Stimulated activated naive CD8-positive, alpha-beta T cell treated with anti-CD3 and anti-CD28 coated beads, Interleukin-15, Interleukin-2, amounts not matched to agents 100 ng/mL and 50 ng/mL, for 24 hours (primary cell): ENCODE data around the gene SCP2.
"Not testable (repeated sequence)": the region's sequence is repeated elsewhere in the genome, so short reads cannot be mapped to it uniquely, and the experiment has no call there.

Source experiments
- H3K27ac Mint-ChIP-seq: one replicate; pipeline ENCODE4 v1.8.0; 2021; ENCODE audit warnings: mild to moderate bottlenecking, mixed read lengths
- H3K27me3 Mint-ChIP-seq: one replicate; pipeline ENCODE4 v1.8.0; 2021; ENCODE audit warnings: mixed read lengths
- H3K36me3 Mint-ChIP-seq: one replicate; pipeline ENCODE4 v1.8.0; 2021; ENCODE audit warnings: low read depth, mixed read lengths
- H3K4me1 Mint-ChIP-seq: one replicate; pipeline ENCODE4 v1.8.0; 2021; ENCODE audit warnings: low read depth, mixed read lengths
- H3K4me3 Mint-ChIP-seq: one replicate; pipeline ENCODE4 v1.8.0; 2021; ENCODE audit warnings: mild to moderate bottlenecking, mixed read lengths
- H3K9me3 Mint-ChIP-seq: one replicate; pipeline ENCODE4 v1.8.0; 2021; ENCODE audit warnings: mixed read lengths

The SCP2 gene

GRCh38 chr1:52928015-52928404 lies 934 bp downstream of the SCP2 start:
- Mint-ChIP-seq H3K4me3 (peak overlapping the region; percentile 85), H3K27me3 (peaks cover 11% of the 10 kb centered on the region), H3K36me3 (no peaks in the 10 kb centered on the region), H3K9me3 (no peaks in the 10 kb centered on the region), H3K4me1 (peaks cover 17% of the 10 kb centered on the region), H3K27ac (peak overlapping the region; percentile 77)

- H3K9me3 Mint-ChIP-seq: no peaks in the 10 kb centered on the region
- H3K36me3 Mint-ChIP-seq: no peaks in the 10 kb centered on the region
- H3K4me3 Mint-ChIP-seq: no peak overlapping the region
- no peak overlapping the region for H3K27ac Mint-ChIP-seq
- peaks cover 17% of the 10 kb centered on the region for H3K4me1 Mint-ChIP-seq
- peaks cover 11% of the 10 kb centered on the region for H3K27me3 Mint-ChIP-seq
Measured at GRCh38 chr1:52929019-52929418, 1.9 kb downstream of the SCP2 start.

GRCh38 chr1:52937433-52938182 lies 10.5 kb downstream of the SCP2 start:
- no peak overlapping the region for H3K4me3 Mint-ChIP-seq
- no peaks in the 10 kb centered on the region for H3K4me1 Mint-ChIP-seq
- no peaks in the 10 kb centered on the region for H3K36me3 Mint-ChIP-seq
- H3K27me3 Mint-ChIP-seq: no peaks in the 10 kb centered on the region
- no peak overlapping the region for H3K27ac Mint-ChIP-seq
- no peaks in the 10 kb centered on the region for H3K9me3 Mint-ChIP-seq

GRCh38 chr1:52938183-52938451 lies 11.0 kb downstream of the SCP2 start:
- no peaks in the 10 kb centered on the region for H3K27me3 Mint-ChIP-seq
- H3K36me3 Mint-ChIP-seq: no peaks in the 10 kb centered on the region
- H3K4me3 Mint-ChIP-seq: no peak overlapping the region
- H3K9me3 Mint-ChIP-seq: no peaks in the 10 kb centered on the region
- no peaks in the 10 kb centered on the region for H3K4me1 Mint-ChIP-seq
- no peak overlapping the region for H3K27ac Mint-ChIP-seq

GRCh38 chr1:52943876-52944416 lies 16.9 kb downstream of the SCP2 start:
- H3K9me3 Mint-ChIP-seq: no peaks in the 10 kb centered on the region
- H3K36me3 Mint-ChIP-seq: no peaks in the 10 kb centered on the region
- peaks cover 5% of the 10 kb centered on the region for H3K4me1 Mint-ChIP-seq
- no peak overlapping the region for H3K4me3 Mint-ChIP-seq
- H3K27me3 Mint-ChIP-seq: no peaks in the 10 kb centered on the region
- H3K27ac Mint-ChIP-seq: no peak overlapping the region

- Mint-ChIP-seq H3K27ac (no peak overlapping the region), H3K9me3 (no peaks in the 10 kb centered on the region), H3K4me1 (peaks cover 5% of the 10 kb centered on the region), H3K27me3 (no peaks in the 10 kb centered on the region), H3K4me3 (no peak overlapping the region), H3K36me3 (peaks cover 5% of the 10 kb centered on the region)
Measured at GRCh38 chr1:52944566-52944965, 17.5 kb downstream of the SCP2 start.

- Mint-ChIP-seq H3K4me1 (peaks cover 5% of the 10 kb centered on the region), H3K27me3 (no peaks in the 10 kb centered on the region), H3K9me3 (no peaks in the 10 kb centered on the region), H3K4me3 (no peak overlapping the region), H3K36me3 (peaks cover 7% of the 10 kb centered on the region), H3K27ac (no peak overlapping the region)
Measured at GRCh38 chr1:52947490-52947889, 20.4 kb downstream of the SCP2 start.

GRCh38 chr1:52949602-52950001 lies 22.5 kb downstream of the SCP2 start:
- not testable (repeated sequence) for H3K27ac Mint-ChIP-seq, H3K9me3 Mint-ChIP-seq, H3K27me3 Mint-ChIP-seq, H3K4me1 Mint-ChIP-seq, H3K36me3 Mint-ChIP-seq, H3K4me3 Mint-ChIP-seq

GRCh38 chr1:52952112-52952511 lies 25.0 kb downstream of the SCP2 start:
- Mint-ChIP-seq H3K4me3 (no peak overlapping the region), H3K9me3 (no peaks in the 10 kb centered on the region)

GRCh38 chr1:52955129-52955970 lies 28.3 kb downstream of the SCP2 start:
- Mint-ChIP-seq H3K27ac (no peak overlapping the region), H3K4me1 (no peaks in the 10 kb centered on the region), H3K4me3 (no peak overlapping the region), H3K36me3 (no peaks in the 10 kb centered on the region), H3K9me3 (no peaks in the 10 kb centered on the region), H3K27me3 (no peaks in the 10 kb centered on the region)

More at GRCh38 chr1:52952112-52952511, 25.0 kb downstream of the SCP2 start:
- H3K36me3 Mint-ChIP-seq: peaks cover 7% of the 10 kb centered on the region
- H3K4me1 Mint-ChIP-seq: peaks cover 5% of the 10 kb centered on the region
- H3K27ac Mint-ChIP-seq: no peak overlapping the region
- no peaks in the 10 kb centered on the region for H3K27me3 Mint-ChIP-seq

- Mint-ChIP-seq H3K4me1 (no peaks in the 10 kb centered on the region), H3K27ac (no peak overlapping the region), H3K27me3 (no peaks in the 10 kb centered on the region), H3K4me3 (no peak overlapping the region), H3K9me3 (no peaks in the 10 kb centered on the region), H3K36me3 (peaks cover 7% of the 10 kb centered on the region)
Measured at GRCh38 chr1:52963101-52963500, 36.0 kb downstream of the SCP2 start.

GRCh38 chr1:52967666-52968065 lies 40.6 kb downstream of the SCP2 start:
- H3K36me3 Mint-ChIP-seq: peaks cover 7% of the 10 kb centered on the region
- H3K27ac Mint-ChIP-seq: no peak overlapping the region
- no peak overlapping the region for H3K4me3 Mint-ChIP-seq
- no peaks in the 10 kb centered on the region for H3K27me3 Mint-ChIP-seq
- no peaks in the 10 kb centered on the region for H3K9me3 Mint-ChIP-seq
- no peaks in the 10 kb centered on the region for H3K4me1 Mint-ChIP-seq

- H3K9me3 Mint-ChIP-seq, H3K27me3 Mint-ChIP-seq, H3K4me3 Mint-ChIP-seq, H3K4me1 Mint-ChIP-seq, H3K36me3 Mint-ChIP-seq, H3K27ac Mint-ChIP-seq: not testable (repeated sequence)
Measured at GRCh38 chr1:52969234-52969633, 42.2 kb downstream of the SCP2 start.

GRCh38 chr1:52970149-52970548 lies 43.1 kb downstream of the SCP2 start:
- no peaks in the 10 kb centered on the region for H3K27me3 Mint-ChIP-seq
- peaks cover 5% of the 10 kb centered on the region for H3K36me3 Mint-ChIP-seq
- H3K4me1 Mint-ChIP-seq: no peaks in the 10 kb centered on the region
- H3K9me3 Mint-ChIP-seq: no peaks in the 10 kb centered on the region
- H3K27ac Mint-ChIP-seq: peak overlapping the region; percentile 48
- no peak overlapping the region for H3K4me3 Mint-ChIP-seq

- Mint-ChIP-seq H3K27me3 (no peaks in the 10 kb centered on the region), H3K4me3 (no peak overlapping the region), H3K9me3 (no peaks in the 10 kb centered on the region), H3K27ac (no peak overlapping the region), H3K36me3 (peaks cover 5% of the 10 kb centered on the region), H3K4me1 (no peaks in the 10 kb centered on the region)
Measured at GRCh38 chr1:52973841-52974240, 46.8 kb downstream of the SCP2 start.
